PFSK-1 (cell line): ENCODE results near the gene FTL.

Source experiments
- FOXP2 ChIP-seq: optimal IDR thresholded peaks from 2 replicates; pipeline ENCODE3; 2011; ENCODE audit warnings: borderline replicate concordance, control low read depth, inconsistent platforms; ENCODE audit not compliant: insufficient read depth; ENCODE audit errors: extremely low read length, extremely low read depth
- POLR2AphosphoS5 ChIP-seq: IDR thresholded peaks from 2 replicates; pipeline ENCODE4 v1.6.1; 2012; ENCODE audit warnings: low read depth, mild to moderate bottlenecking, control low read depth, low read length, moderate library complexity
- SIN3A ChIP-seq: IDR thresholded peaks from 2 replicates; pipeline ENCODE4 v1.6.1; 2012; ENCODE audit warnings: mild to moderate bottlenecking, low read length, moderate library complexity, borderline replicate concordance; ENCODE audit not compliant: insufficient read depth
- TAF1 ChIP-seq: IDR thresholded peaks from 2 replicates; pipeline ENCODE4 v1.6.1; 2012; ENCODE audit warnings: low read length, control low read depth, borderline replicate concordance; ENCODE audit not compliant: insufficient read depth
- TF ChIP-seq, protein P1 (sequence below), 2 experiments: IDR thresholded peaks; 2 replicates each; pipeline versions ENCODE4 v1.6.1 to v1.8.0; 2011 to 2012; ENCODE audit warnings: low read depth in 2 of 2, low read length in 2 of 2, control low read depth in 1 of 2, inconsistent platforms in 1 of 2, mild to moderate bottlenecking in 1 of 2, moderate library complexity in 1 of 2; ENCODE audit not compliant: insufficient read depth in 1 of 2

The FTL gene

DNA sequence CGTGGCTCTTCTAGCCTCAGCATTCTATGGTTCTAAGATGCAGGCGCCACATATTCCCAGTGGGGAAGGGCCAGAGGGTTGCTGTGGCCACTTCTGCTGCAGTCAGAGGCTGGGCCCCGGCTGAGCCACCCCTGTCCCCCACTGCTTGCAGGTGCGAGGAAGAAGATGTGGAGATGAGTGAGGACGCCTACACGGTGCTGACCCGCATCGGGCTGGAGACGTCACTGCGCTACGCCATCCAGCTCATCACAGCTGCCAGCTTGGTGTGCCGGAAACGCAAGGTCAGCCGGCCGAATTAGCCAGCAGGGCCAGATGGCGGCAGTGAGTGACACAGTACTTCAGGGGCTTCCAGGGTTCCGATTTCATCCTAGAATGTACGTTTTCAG, 49.8 kb downstream of the FTL start:
- TF ChIP-seq TAF1 = no peak
- TF ChIP-seq FOXP2 = no peak
- no peak for TF ChIP-seq POLR2AphosphoS5

DNA sequence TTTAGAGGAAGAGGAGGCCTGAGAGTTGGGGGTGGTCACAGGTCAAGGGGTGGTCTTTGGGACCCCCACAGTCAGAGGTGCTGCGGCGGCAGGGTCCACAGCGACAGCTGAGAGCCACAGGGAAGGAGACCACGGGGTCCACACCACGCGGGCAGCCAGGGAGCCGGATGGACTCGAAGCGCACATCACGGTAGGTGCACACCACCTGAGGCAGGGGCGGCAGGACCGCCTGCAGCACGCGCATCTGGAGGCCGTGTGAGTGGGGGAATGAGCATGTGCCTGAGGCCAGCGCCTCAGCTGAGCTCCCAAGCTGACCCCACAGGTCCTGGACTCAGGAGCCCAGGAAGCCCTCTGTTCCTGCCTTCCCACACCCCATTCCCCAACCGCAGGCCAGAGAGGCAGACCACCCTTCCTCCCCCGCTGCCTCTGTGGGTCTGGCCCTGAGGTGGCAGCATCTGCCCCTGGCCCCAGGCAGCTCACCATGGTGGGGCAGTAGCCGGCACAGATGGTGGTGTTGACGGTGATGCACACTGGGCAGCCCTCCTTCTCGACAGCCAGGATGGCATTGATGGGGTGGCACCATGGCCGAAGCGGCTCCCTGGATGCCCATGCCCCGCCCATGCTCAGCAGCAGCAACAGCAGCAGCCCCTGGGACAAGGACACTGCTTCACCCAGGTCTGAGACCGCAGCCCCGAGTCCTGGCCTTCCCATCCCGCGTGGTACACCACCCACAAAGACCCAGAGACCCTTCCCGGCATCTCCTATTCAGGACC, 51.1 kb downstream of the FTL start:
- TF ChIP-seq POLR2AphosphoS5 = no peak
- no peak for TF ChIP-seq FOXP2
- TF ChIP-seq, protein P1, sequence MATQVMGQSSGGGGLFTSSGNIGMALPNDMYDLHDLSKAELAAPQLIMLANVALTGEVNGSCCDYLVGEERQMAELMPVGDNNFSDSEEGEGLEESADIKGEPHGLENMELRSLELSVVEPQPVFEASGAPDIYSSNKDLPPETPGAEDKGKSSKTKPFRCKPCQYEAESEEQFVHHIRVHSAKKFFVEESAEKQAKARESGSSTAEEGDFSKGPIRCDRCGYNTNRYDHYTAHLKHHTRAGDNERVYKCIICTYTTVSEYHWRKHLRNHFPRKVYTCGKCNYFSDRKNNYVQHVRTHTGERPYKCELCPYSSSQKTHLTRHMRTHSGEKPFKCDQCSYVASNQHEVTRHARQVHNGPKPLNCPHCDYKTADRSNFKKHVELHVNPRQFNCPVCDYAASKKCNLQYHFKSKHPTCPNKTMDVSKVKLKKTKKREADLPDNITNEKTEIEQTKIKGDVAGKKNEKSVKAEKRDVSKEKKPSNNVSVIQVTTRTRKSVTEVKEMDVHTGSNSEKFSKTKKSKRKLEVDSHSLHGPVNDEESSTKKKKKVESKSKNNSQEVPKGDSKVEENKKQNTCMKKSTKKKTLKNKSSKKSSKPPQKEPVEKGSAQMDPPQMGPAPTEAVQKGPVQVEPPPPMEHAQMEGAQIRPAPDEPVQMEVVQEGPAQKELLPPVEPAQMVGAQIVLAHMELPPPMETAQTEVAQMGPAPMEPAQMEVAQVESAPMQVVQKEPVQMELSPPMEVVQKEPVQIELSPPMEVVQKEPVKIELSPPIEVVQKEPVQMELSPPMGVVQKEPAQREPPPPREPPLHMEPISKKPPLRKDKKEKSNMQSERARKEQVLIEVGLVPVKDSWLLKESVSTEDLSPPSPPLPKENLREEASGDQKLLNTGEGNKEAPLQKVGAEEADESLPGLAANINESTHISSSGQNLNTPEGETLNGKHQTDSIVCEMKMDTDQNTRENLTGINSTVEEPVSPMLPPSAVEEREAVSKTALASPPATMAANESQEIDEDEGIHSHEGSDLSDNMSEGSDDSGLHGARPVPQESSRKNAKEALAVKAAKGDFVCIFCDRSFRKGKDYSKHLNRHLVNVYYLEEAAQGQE (IDR thresholded peaks at IDR 0.05; ENCODE audit: insufficient read depth in 1 of 2, low read depth in 2 of 2, low read length in 2 of 2) = no peak
- no peak for TF ChIP-seq TAF1
- TF ChIP-seq SIN3A = no peak
